BLaER1 (cell line): ENCODE data around the gene ACP4.

Experiments
- H3K27ac ChIP-seq: shearing (Covaris generic); formaldehyde crosslinking; 2 replicates; pipeline ENCODE4 v1.8.1; 2022
- H3K27me3 ChIP-seq: shearing (Covaris generic); formaldehyde crosslinking; 2 replicates; pipeline ENCODE4 v1.8.1; 2022
- H3K36me3 ChIP-seq: shearing (Covaris generic); formaldehyde crosslinking; 2 replicates; pipeline ENCODE4 v1.8.1; 2022
- H3K4me1 ChIP-seq: shearing (Covaris generic); formaldehyde crosslinking; 2 replicates; pipeline ENCODE4 v1.8.1; 2022
- H3K4me2 ChIP-seq: shearing (Covaris generic); formaldehyde crosslinking; 2 replicates; pipeline ENCODE4 v1.8.1; 2022
- H3K4me3 ChIP-seq: shearing (Covaris generic); formaldehyde crosslinking; 2 replicates; pipeline ENCODE4 v1.8.1; 2022
- H3K9ac ChIP-seq: shearing (Covaris generic); formaldehyde crosslinking; 2 replicates; pipeline ENCODE4 v1.8.1; 2022
- H3K9me3 ChIP-seq: shearing (Covaris generic); formaldehyde crosslinking; 2 replicates; pipeline ENCODE4 v1.8.1; 2022
- H4K20me1 ChIP-seq: shearing (Covaris generic); formaldehyde crosslinking; 2 replicates; pipeline ENCODE4 v1.8.1; 2022
- Cebpa-rat ChIP-seq: shearing (Covaris generic); IDR thresholded peaks from 2 replicates; pipeline ENCODE4 v1.8.1; 2022

Gene ACP4

GRCh38 chr19:50820549-50821247 is 30.5 kb downstream of the ACP4 start:
- H4K20me1 ChIP-seq: no peaks in the 10 kb centered on the region
- no peaks in the 10 kb centered on the region for H3K27me3 ChIP-seq
- H3K9ac ChIP-seq: peak overlapping the region; percentile 71
- H3K4me1 ChIP-seq: peaks cover 76% of the 10 kb centered on the region
- H3K27ac ChIP-seq: peak overlapping the region; percentile 81
- H3K4me2 ChIP-seq: peak overlapping the region; percentile 91
- TF ChIP-seq Cebpa-rat: no peak
- no peaks in the 10 kb centered on the region for H3K36me3 ChIP-seq
- H3K9me3 ChIP-seq: no peaks in the 10 kb centered on the region
- H3K4me3 ChIP-seq: peak overlapping the region; percentile 54

- H3K9me3 ChIP-seq: peaks cover 2% of the 10 kb centered on the region; the same call in 1 of the 2 replicates
- H3K4me2 ChIP-seq: peak overlapping the region; percentile 91
- no peak for TF ChIP-seq Cebpa-rat
- H3K4me3 ChIP-seq: peak overlapping the region; percentile 52
- H3K36me3 ChIP-seq: no peaks in the 10 kb centered on the region
- peaks cover 76% of the 10 kb centered on the region for H3K4me1 ChIP-seq
- H3K27me3 ChIP-seq: no peaks in the 10 kb centered on the region
- no peaks in the 10 kb centered on the region for H4K20me1 ChIP-seq
- H3K27ac ChIP-seq: peak overlapping the region; percentile 81
- peak overlapping the region; percentile 66 for H3K9ac ChIP-seq
Measured at GRCh38 chr19:50821248-50821612, 31.0 kb downstream of the ACP4 start.

- no peaks in the 10 kb centered on the region for H4K20me1 ChIP-seq
- H3K4me1 ChIP-seq: peaks cover 76% of the 10 kb centered on the region
- no peaks in the 10 kb centered on the region for H3K27me3 ChIP-seq
- no peaks in the 10 kb centered on the region for H3K36me3 ChIP-seq
- peak overlapping the region; percentile 66 for H3K9ac ChIP-seq
- H3K4me3 ChIP-seq: peak overlapping the region; percentile 52; the same call in 1 of the 2 replicates
- peaks cover 6% of the 10 kb centered on the region; the same call in 1 of the 2 replicates for H3K9me3 ChIP-seq
- no peak for TF ChIP-seq Cebpa-rat
- peak overlapping the region; percentile 81 for H3K27ac ChIP-seq
- peak overlapping the region; percentile 91 for H3K4me2 ChIP-seq
Measured at GRCh38 chr19:50821622-50822021, 31.4 kb downstream of the ACP4 start.

GRCh38 chr19:50822661-50823208 is 32.5 kb downstream of the ACP4 start:
- Histone ChIP-seq H3K27me3 (no peaks in the 10 kb centered on the region), H3K4me2 (peak overlapping the region; percentile 91)

GRCh38 chr19:50823389-50824042 is 33.3 kb downstream of the ACP4 start, which contains the start of gene KLK1:
Gene KLK1 (minus strand): TSS chr19:50823787. CDS start chr19:50823748, 39 bp downstream.
- H3K9me3 ChIP-seq: peaks cover 12% of the 10 kb centered on the region; the same call in 1 of the 2 replicates
- no peak for TF ChIP-seq Cebpa-rat
- peaks cover 60% of the 10 kb centered on the region for H3K4me1 ChIP-seq
- peak within 1 kb of the TSS; percentile 81 for H3K27ac ChIP-seq
- H3K9ac ChIP-seq: no peak within 1 kb of the TSS
- H3K4me3 ChIP-seq: no peak within 1 kb of the TSS
- no peaks in the 10 kb centered on the region for H3K36me3 ChIP-seq
- H4K20me1 ChIP-seq: no peaks in the 10 kb centered on the region
- H3K4me2 ChIP-seq: peak within 1 kb of the TSS; percentile 91
- no peaks in the 10 kb centered on the region for H3K27me3 ChIP-seq

More at GRCh38 chr19:50822661-50823208, 32.5 kb downstream of the ACP4 start:
- Histone ChIP-seq H3K36me3 (no peaks in the 10 kb centered on the region), H3K27ac (peak overlapping the region; percentile 81), H3K4me3 (no peak overlapping the region), H3K9me3 (peaks cover 12% of the 10 kb centered on the region; the same call in 1 of the 2 replicates), H3K4me1 (peaks cover 68% of the 10 kb centered on the region), H4K20me1 (no peaks in the 10 kb centered on the region), H3K9ac (no peak overlapping the region)
- no peak for TF ChIP-seq Cebpa-rat

- Histone ChIP-seq H4K20me1 (no peaks in the 10 kb centered on the region), H3K4me1 (peaks cover 41% of the 10 kb centered on the region), H3K27ac (no peak overlapping the region), H3K4me3 (no peak overlapping the region), H3K4me2 (no peak overlapping the region), H3K9ac (no peak overlapping the region), H3K27me3 (no peaks in the 10 kb centered on the region), H3K9me3 (peaks cover 12% of the 10 kb centered on the region; the same call in 1 of the 2 replicates), H3K36me3 (no peaks in the 10 kb centered on the region)
- TF ChIP-seq Cebpa-rat: no peak
Measured at GRCh38 chr19:50826492-50827240, 36.5 kb downstream of the ACP4 start.

- no peak overlapping the region for H3K4me3 ChIP-seq
- no peaks in the 10 kb centered on the region for H4K20me1 ChIP-seq
- H3K36me3 ChIP-seq: no peaks in the 10 kb centered on the region
- H3K27me3 ChIP-seq: no peaks in the 10 kb centered on the region
- peaks cover 33% of the 10 kb centered on the region for H3K4me1 ChIP-seq
- no peak for TF ChIP-seq Cebpa-rat
- no peak overlapping the region for H3K4me2 ChIP-seq
- no peak overlapping the region for H3K9ac ChIP-seq
- H3K27ac ChIP-seq: no peak overlapping the region
- peaks cover 12% of the 10 kb centered on the region; the same call in 1 of the 2 replicates for H3K9me3 ChIP-seq
Measured at GRCh38 chr19:50827476-50827875, 37.3 kb downstream of the ACP4 start.

GRCh38 chr19:50829801-50830200 is 39.6 kb downstream of the ACP4 start:
- no peaks in the 10 kb centered on the region for H3K36me3 ChIP-seq
- H4K20me1 ChIP-seq: no peaks in the 10 kb centered on the region
- H3K9me3 ChIP-seq: peaks cover 12% of the 10 kb centered on the region; the same call in 1 of the 2 replicates
- H3K27me3 ChIP-seq: no peaks in the 10 kb centered on the region
- no peak overlapping the region for H3K27ac ChIP-seq
- no peak overlapping the region for H3K4me2 ChIP-seq
- no peak for TF ChIP-seq Cebpa-rat
- H3K4me3 ChIP-seq: no peak overlapping the region
- no peak overlapping the region; the same call in 1 of the 2 replicates for H3K9ac ChIP-seq
- peaks cover 14% of the 10 kb centered on the region for H3K4me1 ChIP-seq

GRCh38 chr19:50830266-50831025 is 40.2 kb downstream of the ACP4 start:
- Histone ChIP-seq H3K27me3 (no peaks in the 10 kb centered on the region), H3K9ac (no peak overlapping the region; the same call in 1 of the 2 replicates), H3K4me2 (no peak overlapping the region), H3K9me3 (peaks cover 12% of the 10 kb centered on the region; the same call in 1 of the 2 replicates), H3K4me3 (no peak overlapping the region), H3K27ac (no peak overlapping the region), H3K36me3 (no peaks in the 10 kb centered on the region), H3K4me1 (peaks cover 21% of the 10 kb centered on the region), H4K20me1 (no peaks in the 10 kb centered on the region)
- no peak for TF ChIP-seq Cebpa-rat
